Lung (tissue), 12 donors: ENCODE results near the gene CELSR3. TPM values are rescaled to one million over a fixed set of nuclear protein-coding genes. Genes with fewer than 3 reads are reported as not detected.

Experiments
- ATAC-seq: fragments of 200-7000 bp; cut with Tn5 transposase; one replicate; pipeline ENCODE4 v1.9.1; 2020; ENCODE audit warnings: moderate number of reproducible peaks; ENCODE audit not compliant: insufficient read depth, low FRiP score
- DNase-seq, 3 donors: peaks; one replicate each; pipeline ENCODE4 v3.0.0-alpha.2; 2013 to 2017
- H3K27ac ChIP-seq, 2 donors: one replicate each; pipeline ENCODE4 v1.5.1; 2013; ENCODE audit warnings: mild to moderate bottlenecking in 2 of 2, moderate library complexity in 2 of 2, control low read depth in 1 of 2, inconsistent platforms in 1 of 2, low read depth in 1 of 2, low read length in 1 of 2
- H3K27me3 ChIP-seq, 3 donors: one replicate each; pipeline ENCODE4 v1.5.1; 2013; ENCODE audit warnings: low read length in 2 of 3; ENCODE audit not compliant: control insufficient read depth in 3 of 3, insufficient read depth in 3 of 3
- H3K36me3 ChIP-seq, 4 donors: one replicate each; pipeline ENCODE4 v1.5.1; 2013; ENCODE audit warnings: low read length in 4 of 4, mild to moderate bottlenecking in 1 of 4, moderate library complexity in 1 of 4; ENCODE audit not compliant: control insufficient read depth in 4 of 4, insufficient read depth in 4 of 4
- H3K4me1 ChIP-seq, 5 donors: one replicate each; pipeline ENCODE4 v1.5.1; 2013; ENCODE audit warnings: low read length in 5 of 5, mild to moderate bottlenecking in 2 of 5, moderate library complexity in 1 of 5; ENCODE audit not compliant: control insufficient read depth in 5 of 5, insufficient read depth in 5 of 5
- H3K4me3 ChIP-seq: one replicate; pipeline ENCODE4 v1.5.1; 2013; ENCODE audit warnings: mild to moderate bottlenecking, control low read depth, moderate library complexity
- H3K9ac ChIP-seq, 2 donors: one replicate each; pipeline ENCODE4 v1.5.1; 2013; ENCODE audit warnings: low read length in 2 of 2, control low read depth in 1 of 2; ENCODE audit not compliant: insufficient read depth in 1 of 2
- H3K9me3 ChIP-seq, 4 donors: one replicate each; pipeline ENCODE4 v1.5.1; 2013; ENCODE audit warnings: low read length in 3 of 4, mild to moderate bottlenecking in 1 of 4, moderate library complexity in 1 of 4; ENCODE audit not compliant: control insufficient read depth in 4 of 4, insufficient read depth in 3 of 4
- CTCF ChIP-seq: IDR thresholded peaks from 2 replicates; pipeline ENCODE4 v1.5.1; 2012; ENCODE audit warnings: mild to moderate bottlenecking; ENCODE audit errors: control extremely low read depth, extremely low read depth
- WGBS, 2 donors: extraction: QIAGEN DNeasy Blood & Tissue Kit; methylation state at CpG; one replicate each; pipeline ENCODE4 v1.1.7; 2013; 5-methylcytosine and 5-hydroxymethylcytosine counted together
- polyA plus RNA-seq, 2 donors: library from polyadenylated mRNA; stranded (reverse); fragments of 200-250 nt; gene quantifications; one replicate each; pipeline ENCODE4 v1.2.1, GENCODE V29; 2013
- total RNA-seq, 2 donors: library from RNA; depleted of rRNA in 1 of 2; stranded (reverse); fragments of >200 nt in 1 of 2; gene quantifications; one replicate each; pipeline ENCODE4 v1.2.1, GENCODE V29; 2014 to 2021
- donor health status: control.
- donor health status: control.
- donor health status: Bipolar disorder and iron deficiency.
- donor health status: healthy.
- donor health status: DM: yes; HTN: yes; CAD: no.

CELSR3 gene
- total and polyA plus RNA-seq, 4 donors, result 0.71 to 2.0 (median 1.4) TPM

- H3K36me3 ChIP-seq, result peaks cover 0 to 24% (median 8%) of the 10 kb centered on the region in 4 donors
- no peak for TF ChIP-seq CTCF
- H3K27ac ChIP-seq, result no peak overlapping the region
- ATAC-seq, result no peak
- 92 to 100% methylated on average over 2 of the region's 2 CpGs for WGBS, 2 donors
- peaks cover 0 to 22% (median 3%) of the 10 kb centered on the region in 5 donors for H3K4me1 ChIP-seq
- no peaks in the 10 kb centered on the region for H3K27me3 ChIP-seq
- H3K9me3 ChIP-seq, result no peaks in the 10 kb centered on the region
- DNase-seq, result no peak
- H3K4me3 ChIP-seq, result no peak overlapping the region
- H3K9ac ChIP-seq, result no peak overlapping the region
Observed at GRCh38 chr3:48633743-48634142, 28.9 kb downstream of the CELSR3 start.

- H3K27ac ChIP-seq, result no peak overlapping the region
Observed at GRCh38 chr3:48633256-48633655, 29.4 kb downstream of the CELSR3 start.

GRCh38 chr3:48631516-48632448 lies 30.9 kb downstream of the CELSR3 start:
- ATAC-seq (no peak), DNase-seq (no peak)
- no peak overlapping the region for H3K4me3 ChIP-seq
- H3K9ac ChIP-seq, result no peak overlapping the region
- TF ChIP-seq CTCF, result no peak
- peaks cover 0 to 22% (median 3%) of the 10 kb centered on the region in 5 donors for H3K4me1 ChIP-seq
- WGBS, 2 donors, result 92% methylated on average over 22 of the region's 22 CpGs
- H3K27ac ChIP-seq, result peak overlapping the region in 1 of 2 donors; percentile 2
- H3K36me3 ChIP-seq, result peaks cover 0 to 37% (median 11%) of the 10 kb centered on the region in 4 donors
- H3K27me3 ChIP-seq, result no peaks in the 10 kb centered on the region
- no peaks in the 10 kb centered on the region for H3K9me3 ChIP-seq

More at GRCh38 chr3:48633256-48633655, 29.4 kb downstream of the CELSR3 start:
- no peak for TF ChIP-seq CTCF
- Histone ChIP-seq H3K36me3 (peaks cover 0 to 27% (median 10%) of the 10 kb centered on the region in 4 donors), H3K9me3 (no peaks in the 10 kb centered on the region), H3K9ac (no peak overlapping the region), H3K4me3 (no peak overlapping the region), H3K27me3 (no peaks in the 10 kb centered on the region), H3K4me1 (peaks cover 0 to 22% (median 3%) of the 10 kb centered on the region in 5 donors)
- whole genome bisulfite sequencing, 2 donors, result 94 to 96% methylated on average over 15 of the region's 15 CpGs
- ATAC-seq (no peak), DNase-seq (no peak)
